GM23338 (cell line): Measurements from ENCODE around the gene EGFR. TPM values are rescaled to one million over a fixed set of nuclear protein-coding genes. Genes with fewer than 3 reads are reported as not detected.

Source experiments
- ATAC-seq: fragments of 200-7000 bp; cut with Tn5 transposase; 3 replicates; pipeline ENCODE4 v1.9.1; 2020
- DNase-seq: peaks from one replicate; pipeline ENCODE4 v3.0.0-alpha.2; 2015; ENCODE audit warnings: low spot score
- H2AFZ ChIP-seq: fragments of 200-600 bp; sonication (generic); 2 replicates; pipeline ENCODE4 v1.8.0; 2016; ENCODE audit warnings: antibody characterized with exemption, mild to moderate bottlenecking, moderate library complexity
- H3F3A ChIP-seq: fragments of 200-600 bp; sonication (generic); replicated peaks from 2 replicates; pipeline ENCODE4 v1.8.0; 2017; ENCODE audit warnings: antibody characterized with exemption, mixed run types, low read depth
- H3K27ac ChIP-seq: fragments of 200-600 bp; sonication (generic); 2 replicates; pipeline ENCODE4 v1.6.1; 2016; ENCODE audit warnings: low read depth
- H3K27me3 ChIP-seq: fragments of 200-600 bp; sonication (generic); 2 replicates; pipeline ENCODE4 v1.8.0; 2016; ENCODE audit warnings: mild to moderate bottlenecking, mixed run types, moderate library complexity; ENCODE audit not compliant: insufficient read depth
- H3K36me3 ChIP-seq: fragments of 200-600 bp; sonication (generic); 2 replicates; pipeline ENCODE4 v1.8.0; 2016; ENCODE audit warnings: mild to moderate bottlenecking; ENCODE audit not compliant: insufficient read depth
- H3K4me1 ChIP-seq: fragments of 200-600 bp; sonication (generic); 2 replicates; pipeline ENCODE4 v1.8.0; 2016; ENCODE audit warnings: mild to moderate bottlenecking, moderate library complexity; ENCODE audit not compliant: insufficient read depth
- H3K4me2 ChIP-seq: fragments of 200-600 bp; sonication (generic); 2 replicates; pipeline ENCODE4 v1.7.1; 2017; ENCODE audit warnings: mixed run types
- H3K4me3 ChIP-seq: fragments of 200-600 bp; sonication (generic); 2 replicates; pipeline ENCODE4 v1.6.1; 2016; ENCODE audit warnings: mixed run types
- H3K79me2 ChIP-seq: fragments of 200-600 bp; sonication (generic); replicated peaks from 2 replicates; pipeline ENCODE4 v1.8.0; 2017; ENCODE audit warnings: mild to moderate bottlenecking; ENCODE audit not compliant: insufficient read depth
- H3K9me2 ChIP-seq: fragments of 200-600 bp; sonication (generic); 2 replicates; pipeline ENCODE4 v1.8.0; 2017; ENCODE audit not compliant: insufficient read depth
- H4K20me1 ChIP-seq: fragments of 200-600 bp; sonication (generic); replicated peaks from 2 replicates; pipeline ENCODE4 v1.8.0; 2017; ENCODE audit warnings: mild to moderate bottlenecking; ENCODE audit not compliant: insufficient read depth
- H3K27ac Mint-ChIP-seq: 2 replicates; pipeline ENCODE4 v1.8.0; 2020; ENCODE audit warnings: inconsistent platforms, mild to moderate bottlenecking, moderate library complexity, mixed read lengths
- H3K27me3 Mint-ChIP-seq: 3 replicates; pipeline ENCODE4 v1.8.0; 2022; ENCODE audit warnings: low read depth, mild to moderate bottlenecking, moderate library complexity, mixed read lengths, inconsistent platforms; ENCODE audit not compliant: insufficient read depth, poor library complexity
- H3K36me3 Mint-ChIP-seq: 3 replicates; pipeline ENCODE4 v1.8.0; 2021; ENCODE audit warnings: low read depth, mild to moderate bottlenecking, inconsistent platforms, moderate library complexity, mixed read lengths
- H3K4me1 Mint-ChIP-seq: 3 replicates; pipeline ENCODE4 v1.8.0; 2020; ENCODE audit warnings: mild to moderate bottlenecking, inconsistent platforms, mixed read lengths
- H3K4me3 Mint-ChIP-seq: 3 replicates; pipeline ENCODE4 v1.8.0; 2021; ENCODE audit warnings: moderate library complexity, mild to moderate bottlenecking, inconsistent platforms, mixed read lengths
- H3K9me3 Mint-ChIP-seq: 3 replicates; pipeline ENCODE4 v1.8.0; 2020; ENCODE audit warnings: moderate library complexity, mild to moderate bottlenecking, inconsistent platforms, mixed read lengths
- EZH2phosphoT487 ChIP-seq: fragments of 200-600 bp; sonication (generic); IDR thresholded peaks from one replicate; pipeline ENCODE4 v1.8.1; 2018; ENCODE audit warnings: antibody characterized with exemption; ENCODE audit not compliant: unreplicated experiment
- POLR2AphosphoS5 ChIP-seq: IDR thresholded peaks from 2 replicates; pipeline ENCODE4 v1.6.1; 2016; ENCODE audit warnings: antibody characterized with exemption, low read depth
- STAT1 ChIP-seq: IDR thresholded peaks from one replicate; pipeline ENCODE4 v1.6.1; 2016; ENCODE audit warnings: antibody characterized with exemption; ENCODE audit not compliant: unreplicated experiment
- ZNF114 ChIP-seq: fragments of 250-450 bp; sonication (Bioruptor Pico); IDR thresholded peaks from 2 replicates; pipeline ENCODE4 v1.5.0; 2020; ENCODE audit warnings: mild to moderate bottlenecking, moderate library complexity
- ZNF331 ChIP-seq: fragments of 250-450 bp; sonication (Bioruptor Pico); IDR thresholded peaks from 2 replicates; pipeline ENCODE4 v1.5.0; 2020; ENCODE audit warnings: low read depth, mild to moderate bottlenecking, moderate library complexity
- ZNF462 ChIP-seq: fragments of 250-450 bp; sonication (Bioruptor Pico); IDR thresholded peaks from 2 replicates; pipeline ENCODE4 v1.5.0; 2020; ENCODE audit warnings: mild to moderate bottlenecking, moderate library complexity
- polyA plus RNA-seq: library from polyadenylated mRNA; unstranded; fragments of >200 nt; fragmentation: Nextera tagmentation; extraction: Ambion mirVana; gene quantifications from 2 replicates; pipeline ENCODE4 v1.2.1, GENCODE V29; 2016
- total RNA-seq: library from RNA; depleted of rRNA; stranded (reverse); fragments of >200 nt; shearing (Covaris generic); gene quantifications from 2 replicates; pipeline ENCODE4 v1.2.3, GENCODE V29; 2014
- TF ChIP-seq, protein P1 (sequence below): IDR thresholded peaks from 2 replicates; pipeline ENCODE4 v1.6.1; 2016; ENCODE audit warnings: antibody characterized with exemption

The EGFR gene
- total and polyA plus RNA-seq, 2 experiments from 2014 or later, result 1.5 to 4.5 TPM

DNA sequence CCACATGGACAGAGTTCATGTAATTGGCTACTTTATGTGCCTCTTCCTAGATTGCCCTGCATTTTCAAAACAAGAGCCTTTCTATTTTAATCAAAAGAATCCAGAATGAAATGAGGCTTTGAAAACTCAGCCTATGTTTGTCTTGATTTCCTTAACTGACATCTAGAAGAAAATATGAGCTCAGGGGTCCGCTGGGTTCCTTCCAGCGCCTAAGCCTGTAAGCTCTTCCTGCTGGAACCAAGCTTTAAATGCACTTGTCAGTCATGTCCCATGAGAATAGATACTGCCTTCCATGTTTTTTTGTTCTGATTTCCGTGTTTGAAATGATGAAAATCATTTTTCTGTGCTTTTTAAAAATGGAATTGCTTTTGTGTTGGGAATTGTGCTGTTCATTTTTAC lies 74.2 kb downstream of the EGFR start (continued):
- TF ChIP-seq ZNF462, result no peak
- no peak for TF ChIP-seq ZNF114 (CRISPR knock-in tag)

DNA sequence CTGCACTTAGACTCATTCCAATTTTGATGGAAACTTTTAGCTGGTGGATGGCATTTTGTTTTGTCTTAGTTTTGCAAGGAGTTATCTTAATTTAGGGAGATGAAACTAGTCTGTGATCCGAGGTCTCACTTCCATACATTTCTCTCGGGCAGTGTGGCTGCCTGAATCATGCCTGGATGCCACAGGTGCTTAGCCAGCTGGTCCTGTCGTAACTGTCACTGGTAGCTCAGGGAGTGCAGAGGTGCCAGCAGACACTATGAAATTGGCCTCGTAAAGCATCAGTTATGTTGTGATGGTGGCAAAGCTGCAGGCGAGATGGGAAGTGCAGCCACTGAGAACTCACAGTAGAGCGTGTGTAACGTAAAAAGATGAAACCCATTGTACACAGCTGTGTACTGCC lies 74.9 kb downstream of the EGFR start:
- no peak overlapping the region for H3K4me2 ChIP-seq
- ATAC-seq, result no peak
- no peak overlapping the region for H3K4me3 Mint-ChIP-seq
- no peak for TF ChIP-seq POLR2AphosphoS5
- TF ChIP-seq, protein P1, sequence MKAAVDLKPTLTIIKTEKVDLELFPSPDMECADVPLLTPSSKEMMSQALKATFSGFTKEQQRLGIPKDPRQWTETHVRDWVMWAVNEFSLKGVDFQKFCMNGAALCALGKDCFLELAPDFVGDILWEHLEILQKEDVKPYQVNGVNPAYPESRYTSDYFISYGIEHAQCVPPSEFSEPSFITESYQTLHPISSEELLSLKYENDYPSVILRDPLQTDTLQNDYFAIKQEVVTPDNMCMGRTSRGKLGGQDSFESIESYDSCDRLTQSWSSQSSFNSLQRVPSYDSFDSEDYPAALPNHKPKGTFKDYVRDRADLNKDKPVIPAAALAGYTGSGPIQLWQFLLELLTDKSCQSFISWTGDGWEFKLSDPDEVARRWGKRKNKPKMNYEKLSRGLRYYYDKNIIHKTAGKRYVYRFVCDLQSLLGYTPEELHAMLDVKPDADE, result no peak
- no peak for TF ChIP-seq STAT1
- TF ChIP-seq ZNF331 (CRISPR knock-in tag), result no peak
- no peak for TF ChIP-seq EZH2phosphoT487
- TF ChIP-seq ZNF462, result no peak

More for the DNA sequence above, 74.9 kb downstream of the EGFR start:
- no peaks in the 10 kb centered on the region for H4K20me1 ChIP-seq
- H2AFZ ChIP-seq, result no peak overlapping the region
- H3K36me3 Mint-ChIP-seq, result no peaks in the 10 kb centered on the region
- H3K36me3 ChIP-seq, result no peaks in the 10 kb centered on the region
- H3K9me2 ChIP-seq, result no peaks in the 10 kb centered on the region
- peaks cover 24% of the 10 kb centered on the region for H3K4me1 Mint-ChIP-seq
- H3K9me3 Mint-ChIP-seq, result no peaks in the 10 kb centered on the region
- peaks cover 6% of the 10 kb centered on the region for H3K27me3 Mint-ChIP-seq
- no peak overlapping the region for H3K27ac ChIP-seq
- peaks cover 6% of the 10 kb centered on the region; the same call in 1 of the 2 replicates for H3K4me1 ChIP-seq
- no peaks in the 10 kb centered on the region for H3K79me2 ChIP-seq
- no peaks in the 10 kb centered on the region for H3F3A ChIP-seq
- DNase-seq, result no peak
- H3K27me3 ChIP-seq, result no peaks in the 10 kb centered on the region
- no peak overlapping the region for H3K4me3 ChIP-seq
- H3K27ac Mint-ChIP-seq, result no peak overlapping the region
